ENCODE results near the gene ABRAXAS1.

The ABRAXAS1 gene

GRCh38 chr4:83456184-83456501, 28.8 kb downstream of the ABRAXAS1 start:
- H2AFZ ChIP-seq (ENCODE audit: low read depth, low read length) = peak overlapping the region; percentile 91
- H3K27me3 ChIP-seq (ENCODE audit: low read depth, low read length) = no peaks in the 10 kb centered on the region
- H3K4me2 ChIP-seq (ENCODE audit: low read length) = peak overlapping the region; percentile 95
- H3K27ac ChIP-seq (ENCODE audit: low read length) = peak overlapping the region; percentile 53
- H3K4me1 ChIP-seq (ENCODE audit: low read length) = peaks cover 16% of the 10 kb centered on the region
- peaks cover 43% of the 10 kb centered on the region for H3K79me2 ChIP-seq (ENCODE audit: low read length)
- H3K9me3 ChIP-seq (ENCODE audit: insufficient read depth, low read length) = no peaks in the 10 kb centered on the region
- peak overlapping the region; percentile 96 for H3K4me3 ChIP-seq (ENCODE audit: low read length)
- TF ChIP-seq EZH2phosphoT487 (IDR thresholded peaks at IDR 0.05; ENCODE audit: low read depth) (no peak), CTCF (IDR thresholded peaks at IDR 0.05; ENCODE audit: low read depth, low read length) (no peak)
- peak overlapping the region; percentile 85 for H3K9ac ChIP-seq (ENCODE audit: low read length)
- H4K20me1 ChIP-seq (ENCODE audit: insufficient read depth, low read length) = no peaks in the 10 kb centered on the region
- H3K36me3 ChIP-seq (replicated peaks; ENCODE audit: low read depth, low read length) = peaks cover 31% of the 10 kb centered on the region

- no peak for TF ChIP-seq EZH2phosphoT487 (IDR thresholded peaks at IDR 0.05; ENCODE audit: low read depth)
- TF ChIP-seq CTCF (IDR thresholded peaks at IDR 0.05; ENCODE audit: low read depth, low read length) = peak; percentile 17
- no peaks in the 10 kb centered on the region for H3K9me3 ChIP-seq (ENCODE audit: insufficient read depth, low read length)
- H3K79me2 ChIP-seq (ENCODE audit: low read length) = peaks cover 43% of the 10 kb centered on the region
- H3K27ac ChIP-seq (ENCODE audit: low read length) = peak within 1 kb of the TSS; percentile 62
- H3K4me1 ChIP-seq (ENCODE audit: low read length) = peaks cover 16% of the 10 kb centered on the region
- no peaks in the 10 kb centered on the region for H4K20me1 ChIP-seq (ENCODE audit: insufficient read depth, low read length)
- H3K4me2 ChIP-seq (ENCODE audit: low read length) = peak within 1 kb of the TSS; percentile 95
- H2AFZ ChIP-seq (ENCODE audit: low read depth, low read length) = peak within 1 kb of the TSS; percentile 91
- H3K4me3 ChIP-seq (ENCODE audit: low read length) = peak within 1 kb of the TSS; percentile 96
- H3K27me3 ChIP-seq (ENCODE audit: low read depth, low read length) = no peaks in the 10 kb centered on the region
- H3K36me3 ChIP-seq (replicated peaks; ENCODE audit: low read depth, low read length) = peaks cover 31% of the 10 kb centered on the region
- H3K9ac ChIP-seq (ENCODE audit: low read length) = peak within 1 kb of the TSS; percentile 88
Observed at GRCh38 chr4:83455281-83456183, 29.4 kb downstream of the ABRAXAS1 start, which contains the start of the genes HELQ and MRPS18C. HELQ (minus strand) TSS chr4:83455823; CDS start chr4:83455693, 130 bp downstream. MRPS18C (plus strand) TSS chr4:83456058; CDS start chr4:83456078, 20 bp downstream.

DNA sequence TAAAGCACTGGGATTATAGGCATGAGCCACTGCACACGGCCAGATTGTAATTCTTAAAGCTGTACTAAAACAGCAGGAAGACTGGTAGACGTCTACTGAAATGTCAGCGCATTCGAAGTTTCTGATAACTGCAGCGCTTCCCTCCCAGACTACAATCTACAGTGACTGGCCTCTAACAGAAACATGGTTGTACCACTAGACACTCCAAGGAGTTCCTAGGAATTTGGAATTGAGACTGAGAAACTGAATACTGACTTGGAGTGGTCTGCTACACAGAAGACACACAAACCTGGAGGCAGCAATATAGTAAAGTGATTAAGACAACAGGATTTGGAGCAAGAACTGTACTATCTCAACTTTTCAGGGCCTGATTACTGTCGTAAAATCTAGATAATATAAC, 30.2 kb downstream of the ABRAXAS1 start:
- TF ChIP-seq CTCF (IDR thresholded peaks at IDR 0.05; ENCODE audit: low read depth, low read length) (no peak), EZH2phosphoT487 (IDR thresholded peaks at IDR 0.05; ENCODE audit: low read depth) (no peak)
- peaks cover 30% of the 10 kb centered on the region for H3K36me3 ChIP-seq (replicated peaks; ENCODE audit: low read depth, low read length)
- peak overlapping the region; percentile 88 for H3K9ac ChIP-seq (ENCODE audit: low read length)
- no peaks in the 10 kb centered on the region for H4K20me1 ChIP-seq (ENCODE audit: insufficient read depth, low read length)
- H3K27me3 ChIP-seq (ENCODE audit: low read depth, low read length) = no peaks in the 10 kb centered on the region
- peaks cover 43% of the 10 kb centered on the region for H3K79me2 ChIP-seq (ENCODE audit: low read length)
- H3K9me3 ChIP-seq (ENCODE audit: insufficient read depth, low read length) = no peaks in the 10 kb centered on the region
- H3K27ac ChIP-seq (ENCODE audit: low read length) = no peak overlapping the region
- peak overlapping the region; percentile 96 for H3K4me3 ChIP-seq (ENCODE audit: low read length)
- H3K4me1 ChIP-seq (ENCODE audit: low read length) = peaks cover 16% of the 10 kb centered on the region
- H2AFZ ChIP-seq (ENCODE audit: low read depth, low read length) = no peak overlapping the region
- H3K4me2 ChIP-seq (ENCODE audit: low read length) = peak overlapping the region; percentile 93

- Histone ChIP-seq H3K27me3 (ENCODE audit: low read depth, low read length) (no peaks in the 10 kb centered on the region), H3K9ac (ENCODE audit: low read length) (no peak overlapping the region), H3K79me2 (ENCODE audit: low read length) (peaks cover 8% of the 10 kb centered on the region), H2AFZ (ENCODE audit: low read depth, low read length) (no peak overlapping the region), H3K9me3 (ENCODE audit: insufficient read depth, low read length) (no peaks in the 10 kb centered on the region), H3K4me3 (ENCODE audit: low read length) (no peak overlapping the region), H3K27ac (ENCODE audit: low read length) (no peak overlapping the region), H3K36me3 (replicated peaks; ENCODE audit: low read depth, low read length) (peaks cover 21% of the 10 kb centered on the region), H3K4me2 (ENCODE audit: low read length) (no peak overlapping the region), H4K20me1 (ENCODE audit: insufficient read depth, low read length) (no peaks in the 10 kb centered on the region), H3K4me1 (ENCODE audit: low read length) (no peaks in the 10 kb centered on the region)
- TF ChIP-seq CTCF (IDR thresholded peaks at IDR 0.05; ENCODE audit: low read depth, low read length) = no peak
- no peak for TF ChIP-seq EZH2phosphoT487 (IDR thresholded peaks at IDR 0.05; ENCODE audit: low read depth)
Observed at GRCh38 chr4:83449009-83449408, 35.9 kb downstream of the ABRAXAS1 start.

All from OCI-LY3 (cell line).